Smooth muscle cell of the brain vasculature (primary cell): ENCODE data around the gene LSM10.

ENCODE experiments used
- DNase-seq: peaks from one replicate; pipeline ENCODE4 v3.0.0-alpha.2; 2012; ENCODE audit warnings: low read depth, low spot score

LSM10 gene

GRCh38 chr1:36397378-36398230, at the start of gene LSM10:
TSS of gene LSM10 (minus strand) at chr1:36397908. CDS start at chr1:36394129, 3,779 bp downstream.
- DNase-seq, result peak; percentile 79

- DNase-seq, result no peak
Measured at GRCh38 chr1:36447450-36447849, 49.7 kb upstream of the LSM10 start.

- DNase-seq, result no peak
Measured at GRCh38 chr1:36446746-36447145, 49.0 kb upstream of the LSM10 start.

GRCh38 chr1:36446271-36446670, 48.6 kb upstream of the LSM10 start:
- no peak for DNase-seq

- no peak for DNase-seq
Measured at GRCh38 chr1:36443297-36443696, 45.6 kb upstream of the LSM10 start.

GRCh38 chr1:36442337-36442736, 44.6 kb upstream of the LSM10 start:
- no peak for DNase-seq

GRCh38 chr1:36440646-36441045, 42.9 kb upstream of the LSM10 start:
- no peak for DNase-seq

- DNase-seq, result no peak
Measured at GRCh38 chr1:36440044-36440443, 42.3 kb upstream of the LSM10 start.

GRCh38 chr1:36438715-36439114, 41.0 kb upstream of the LSM10 start:
- DNase-seq, result no peak

- DNase-seq, result no peak
Measured at GRCh38 chr1:36436821-36437220, 39.1 kb upstream of the LSM10 start.

- DNase-seq, result no peak
Measured at GRCh38 chr1:36433102-36433501, 35.4 kb upstream of the LSM10 start.

- no peak for DNase-seq
Measured at GRCh38 chr1:36432616-36433015, 34.9 kb upstream of the LSM10 start.

- DNase-seq, result no peak
Measured at GRCh38 chr1:36425791-36426190, 28.1 kb upstream of the LSM10 start.

- no peak for DNase-seq
Measured at GRCh38 chr1:36421649-36422048, 23.9 kb upstream of the LSM10 start.

- DNase-seq, result peak; percentile 72
Measured at GRCh38 chr1:36420836-36421317, 23.2 kb upstream of the LSM10 start.

- DNase-seq, result no peak
Measured at GRCh38 chr1:36420409-36420808, 22.7 kb upstream of the LSM10 start.

GRCh38 chr1:36419569-36419968, 21.9 kb upstream of the LSM10 start:
- no peak for DNase-seq

- DNase-seq, result no peak
Measured at GRCh38 chr1:36419140-36419539, 21.4 kb upstream of the LSM10 start.

GRCh38 chr1:36417931-36418330, 20.2 kb upstream of the LSM10 start:
- no peak for DNase-seq

- DNase-seq, result no peak
Measured at GRCh38 chr1:36415661-36416326, 18.1 kb upstream of the LSM10 start.

GRCh38 chr1:36414384-36414783, 16.7 kb upstream of the LSM10 start:
- no peak for DNase-seq

- no peak for DNase-seq
Measured at GRCh38 chr1:36411674-36412648, 14.3 kb upstream of the LSM10 start.
